Natural killer cell (primary cell): ENCODE results near the gene OR2V2. TPM values are rescaled to one million over a fixed set of nuclear protein-coding genes. Genes with fewer than 3 reads are reported as not detected.

Source experiments
- ATAC-seq, 3 donors: fragments of 150-1000 bp in 2 of 3; fragments of 200-7000 bp in 1 of 3; cut with Tn5 transposase; 1 replicate in 1 of 3; 2 replicates in 2 of 3; pipeline ENCODE4 v1.10.0; 2021; ENCODE audit warnings: mild to moderate bottlenecking in 2 of 3, moderate library complexity in 2 of 3
- DNase-seq, 2 donors: peaks; one replicate each; pipeline versions ENCODE4 v3.0.0 to v3.0.0-alpha.2; 2013 to 2021; ENCODE audit warnings: mixed read lengths in 1 of 2
- H3K27ac ChIP-seq: one replicate; pipeline ENCODE4 v1.5.1; 2013; ENCODE audit warnings: mild to moderate bottlenecking, low read length
- H3K27me3 ChIP-seq: one replicate; pipeline ENCODE4 v1.6.1; 2013; ENCODE audit warnings: low read length; ENCODE audit not compliant: control insufficient read depth, insufficient read depth
- H3K36me3 ChIP-seq: one replicate; pipeline ENCODE4 v1.6.1; 2013; ENCODE audit warnings: low read length; ENCODE audit not compliant: control insufficient read depth, insufficient read depth
- H3K4me1 ChIP-seq: one replicate; pipeline ENCODE4 v1.6.1; 2013; ENCODE audit warnings: low read length; ENCODE audit not compliant: control insufficient read depth, insufficient read depth
- H3K4me3 ChIP-seq: one replicate; pipeline ENCODE4 v1.5.1; 2013; ENCODE audit warnings: low read length
- H3K9me3 ChIP-seq: one replicate; pipeline ENCODE4 v1.6.1; 2013; ENCODE audit warnings: low read length; ENCODE audit not compliant: control insufficient read depth, insufficient read depth
- H3K27ac Mint-ChIP-seq, 2 donors: one replicate each; pipeline ENCODE4 v1.8.0; 2022; ENCODE audit warnings: mild to moderate bottlenecking in 2 of 2, mixed read lengths in 2 of 2, moderate library complexity in 1 of 2
- H3K27me3 Mint-ChIP-seq, 2 donors: one replicate each; pipeline ENCODE4 v1.8.0; 2022; ENCODE audit warnings: low read depth in 2 of 2, mixed read lengths in 2 of 2
- H3K36me3 Mint-ChIP-seq: one replicate; pipeline ENCODE4 v1.8.0; 2022; ENCODE audit warnings: mixed read lengths
- H3K4me1 Mint-ChIP-seq, 2 donors: one replicate each; pipeline ENCODE4 v1.8.0; 2022; ENCODE audit warnings: mixed read lengths in 2 of 2
- H3K4me3 Mint-ChIP-seq: one replicate; pipeline ENCODE4 v1.8.0; 2022; ENCODE audit warnings: mild to moderate bottlenecking, moderate library complexity, mixed read lengths
- H3K9me3 Mint-ChIP-seq, 2 donors: one replicate each; pipeline ENCODE4 v1.8.0; 2022; ENCODE audit warnings: mixed read lengths in 2 of 2
- CTCF ChIP-seq: fragments of 200-600 bp; IDR thresholded peaks from one replicate; pipeline ENCODE4 v1.8.0; 2022; ENCODE audit warnings: antibody characterized with exemption
- WGBS: methylation state at CpG from one replicate; pipeline ENCODE4 v1.1.7; 2013; ENCODE audit warnings: missing lambda C conversion rate; ENCODE audit not compliant: insufficient coverage; 5-methylcytosine and 5-hydroxymethylcytosine counted together
- intact Hi-C: fragments of 100-400 bp; cut with micrococcal nuclease; formaldehyde crosslinking; loops from one replicate; pipeline ENCODE4 v1.14.2; 2022
- total RNA-seq, 4 donors: library from RNA; stranded (reverse); fragments of 120-200 nt in 1 of 4; gene quantifications; one replicate each; pipeline versions ENCODE4 v1.2.3 to v1.2.4, GENCODE V29; 2013 to 2022

OR2V2 gene
- total RNA-seq, 3 donors from 2014 or later (not counting 1 experiment from before 2014, with no cell fraction given) = not detected

- H3K4me1 ChIP-seq = peaks cover 58% of the 10 kb centered on the region
- DNase-seq = no peak
- peaks cover 10% of the 10 kb centered on the region for H3K36me3 Mint-ChIP-seq
- no peak overlapping the region for H3K4me3 ChIP-seq
- intact Hi-C loops = loop anchor here (10.0 kb wide), 1 partner anchor 381 kb away; the partner anchor contains the start of gene MGAT1
- no peaks in the 10 kb centered on the region for H3K27me3 ChIP-seq
- H3K27ac Mint-ChIP-seq = peak overlapping the region in 1 of 2 donors; percentile 14
- no peaks in the 10 kb centered on the region for H3K9me3 Mint-ChIP-seq
- H3K36me3 ChIP-seq = no peaks in the 10 kb centered on the region
- peaks cover 52 to 63% of the 10 kb centered on the region in 2 donors for H3K4me1 Mint-ChIP-seq
- H3K9me3 ChIP-seq = no peaks in the 10 kb centered on the region
- no peak for ATAC-seq
- WGBS = 96% methylated on average over 13 of the region's 13 CpGs
- no peak for TF ChIP-seq CTCF
- peaks cover 6% of the 10 kb centered on the region in 2 donors for H3K27me3 Mint-ChIP-seq
- peak overlapping the region; percentile 25 for H3K4me3 Mint-ChIP-seq
- H3K27ac ChIP-seq = no peak overlapping the region
These were observed 38.2 kb downstream of the OR2V2 start for GRCh38 chr5:181185560-181185959.

- peaks cover 10% of the 10 kb centered on the region for H3K36me3 Mint-ChIP-seq
- no peak overlapping the region for H3K4me3 Mint-ChIP-seq
- no peaks in the 10 kb centered on the region for H3K9me3 ChIP-seq
- no peak for TF ChIP-seq CTCF
- 95% methylated on average over 6 of the region's 6 CpGs for WGBS
- H3K27ac ChIP-seq = no peak overlapping the region
- H3K27me3 ChIP-seq = no peaks in the 10 kb centered on the region
- no peak overlapping the region for H3K4me3 ChIP-seq
- peaks cover 55 to 68% of the 10 kb centered on the region in 2 donors for H3K4me1 Mint-ChIP-seq
- H3K4me1 ChIP-seq = peaks cover 60% of the 10 kb centered on the region
- H3K9me3 Mint-ChIP-seq = no peaks in the 10 kb centered on the region
- no peaks in the 10 kb centered on the region for H3K36me3 ChIP-seq
- intact Hi-C loops = loop anchor here (10.0 kb wide), 1 partner anchor 381 kb away; the partner anchor contains the start of gene MGAT1
- H3K27ac Mint-ChIP-seq = peak overlapping the region in 1 of 2 donors; percentile 14
- DNase-seq = no peak
- ATAC-seq = no peak
- peaks cover 6% of the 10 kb centered on the region in 2 donors for H3K27me3 Mint-ChIP-seq
These were observed 38.6 kb downstream of the OR2V2 start for GRCh38 chr5:181186022-181186421.

- ATAC-seq = no peak
- 68% methylated on average over 7 of the region's 8 CpGs for WGBS
- peaks cover 10% of the 10 kb centered on the region for H3K36me3 Mint-ChIP-seq
- no peaks in the 10 kb centered on the region for H3K9me3 Mint-ChIP-seq
- intact Hi-C loops = loop anchor here (10.0 kb wide), 1 partner anchor 382 kb away; the partner anchor contains the start of gene MGAT1
- H3K4me3 Mint-ChIP-seq = peak overlapping the region; percentile 100
- peaks cover 6 to 11% of the 10 kb centered on the region in 2 donors for H3K27me3 Mint-ChIP-seq
- DNase-seq = peak in 1 of 2 donors; percentile 36
- H3K27ac ChIP-seq = peak overlapping the region; percentile 15
- H3K4me3 ChIP-seq = no peak overlapping the region
- peaks cover 61 to 74% of the 10 kb centered on the region in 2 donors for H3K4me1 Mint-ChIP-seq
- H3K27me3 ChIP-seq = no peaks in the 10 kb centered on the region
- H3K9me3 ChIP-seq = no peaks in the 10 kb centered on the region
- no peak for TF ChIP-seq CTCF
- H3K36me3 ChIP-seq = no peaks in the 10 kb centered on the region
- peak overlapping the region; percentile 99 to 100 for H3K27ac Mint-ChIP-seq
- H3K4me1 ChIP-seq = peaks cover 58% of the 10 kb centered on the region
These were observed 39.7 kb downstream of the OR2V2 start for GRCh38 chr5:181186986-181187499.
